HEK293 (cell line): Measurements from ENCODE around the gene KLHL5.

Experiments used
- CTCF ChIA-PET: fragments of 350-600 bp; formaldehyde crosslinking; extraction: SDS; loops from one replicate; lab custom pipeline; 2021; ENCODE audit warnings: antibody characterized with exemption; lab: Yijun Ruan, JAX
- POLR2A ChIA-PET: fragments of 300-600 bp; formaldehyde crosslinking; extraction: SDS; loops from one replicate; lab custom pipeline; 2020; ENCODE audit warnings: antibody characterized with exemption, inconsistent platforms; lab: Yijun Ruan, JAX
- H3K27ac ChIP-seq: fragments of 200-500 bp; sonication (Bioruptor generic); 2 replicates; pipeline ENCODE4 v1.5.1; 2014; ENCODE audit warnings: low read depth, low read length, control low read depth, inconsistent platforms; ENCODE audit errors: extremely low read depth
- H3K36me3 ChIP-seq, 2 experiments: fragments of 200-500 bp in 1 of 2; sonication (Bioruptor generic) in 1 of 2; 1 replicate in 1 of 2; 2 replicates in 1 of 2; pipeline ENCODE4 v1.5.1; 2014 to 2017; ENCODE audit warnings: inconsistent platforms in 2 of 2, low read length in 2 of 2; ENCODE audit not compliant: control insufficient read depth in 2 of 2, insufficient read depth in 1 of 2
- H3K4me1 ChIP-seq: fragments of 200-500 bp; sonication (Bioruptor generic); 2 replicates; pipeline ENCODE4 v1.5.1; 2014; ENCODE audit warnings: mild to moderate bottlenecking, low read length, inconsistent platforms; ENCODE audit not compliant: control insufficient read depth, insufficient read depth
- H3K4me3 ChIP-seq: 2 replicates; pipeline ENCODE4 v1.5.1; 2011; ENCODE audit warnings: low read depth, mild to moderate bottlenecking, control low read depth, low read length, moderate library complexity
- H3K9me3 ChIP-seq: fragments of 200-500 bp; sonication (Bioruptor generic); 2 replicates; pipeline ENCODE4 v1.5.1; 2014; ENCODE audit warnings: low read depth, low read length, inconsistent platforms; ENCODE audit not compliant: control insufficient read depth, insufficient read depth
- BCL11B ChIP-seq: fragments of 450-650 bp; formaldehyde crosslinking; IDR thresholded peaks from 2 replicates; pipeline ENCODE4 v1.5.1; 2016; ENCODE audit warnings: low read depth, missing biosample characterization, missing genetic modification characterization
- GFI1B ChIP-seq: fragments of 450-650 bp; formaldehyde crosslinking; IDR thresholded peaks from 2 replicates; pipeline ENCODE4 v1.5.1; 2016; ENCODE audit warnings: missing biosample characterization, missing genetic modification characterization
- IKZF3 ChIP-seq: fragments of 450-650 bp; IDR thresholded peaks from 2 replicates; pipeline ENCODE4 v1.5.0; 2018; ENCODE audit warnings: missing biosample characterization, mild to moderate bottlenecking, missing genetic modification characterization, moderate library complexity
- KLF9 ChIP-seq: fragments of 450-650 bp; formaldehyde crosslinking; IDR thresholded peaks from 2 replicates; pipeline ENCODE4 v1.5.1; 2016; ENCODE audit warnings: missing biosample characterization, missing genetic modification characterization, low read depth
- SP2 ChIP-seq: fragments of 450-650 bp; formaldehyde crosslinking; IDR thresholded peaks from 2 replicates; pipeline ENCODE4 v1.5.1; 2016; ENCODE audit warnings: missing biosample characterization, missing genetic modification characterization
- ZBTB17 ChIP-seq: fragments of 450-650 bp; formaldehyde crosslinking; IDR thresholded peaks from 2 replicates; pipeline ENCODE4 v1.5.1; 2016; ENCODE audit warnings: missing biosample characterization, missing genetic modification characterization
- ZBTB20 ChIP-seq: fragments of 450-650 bp; formaldehyde crosslinking; IDR thresholded peaks from 2 replicates; pipeline ENCODE4 v1.5.1; 2016; ENCODE audit warnings: missing biosample characterization, missing genetic modification characterization
- ZBTB48 ChIP-seq: fragments of 450-650 bp; formaldehyde crosslinking; IDR thresholded peaks from 2 replicates; pipeline ENCODE4 v1.5.1; 2016; ENCODE audit warnings: missing biosample characterization, missing genetic modification characterization
- ZFHX2 ChIP-seq: fragments of 450-650 bp; formaldehyde crosslinking; conservative IDR thresholded peaks from 2 replicates; pipeline ENCODE4 v1.5.1; 2016; ENCODE audit warnings: missing biosample characterization, missing genetic modification characterization
- ZNF311 ChIP-seq: fragments of 450-650 bp; formaldehyde crosslinking; IDR thresholded peaks from 2 replicates; pipeline ENCODE4 v1.5.1; 2017; ENCODE audit warnings: missing biosample characterization, missing genetic modification characterization, borderline replicate concordance
- ZNF335 ChIP-seq: fragments of 450-650 bp; formaldehyde crosslinking; conservative IDR thresholded peaks from 2 replicates; pipeline ENCODE4 v1.5.1; 2016; ENCODE audit warnings: missing biosample characterization, missing genetic modification characterization
- ZNF341 ChIP-seq: fragments of 450-650 bp; formaldehyde crosslinking; IDR thresholded peaks from 2 replicates; pipeline ENCODE4; 2016; ENCODE audit warnings: low read depth, missing biosample characterization, missing genetic modification characterization
- ZNF37A ChIP-seq: fragments of 450-650 bp; IDR thresholded peaks from 2 replicates; pipeline ENCODE4 v1.5.1; 2018; ENCODE audit warnings: missing biosample characterization, missing genetic modification characterization
- ZNF391 ChIP-seq: fragments of 450-650 bp; formaldehyde crosslinking; IDR thresholded peaks from 2 replicates; pipeline ENCODE4 v1.5.1; 2016; ENCODE audit warnings: low read depth, missing biosample characterization, missing genetic modification characterization, borderline replicate concordance
- ZNF404 ChIP-seq: fragments of 450-650 bp; formaldehyde crosslinking; IDR thresholded peaks from 2 replicates; pipeline ENCODE4 v1.5.1; 2017; ENCODE audit warnings: missing biosample characterization, missing genetic modification characterization
- ZNF423 ChIP-seq: fragments of 450-650 bp; formaldehyde crosslinking; IDR thresholded peaks from 2 replicates; pipeline ENCODE4 v1.5.1; 2016; ENCODE audit warnings: missing biosample characterization, missing genetic modification characterization
- ZNF514 ChIP-seq: fragments of 450-650 bp; formaldehyde crosslinking; IDR thresholded peaks from 2 replicates; pipeline ENCODE4 v1.5.1; 2016; ENCODE audit warnings: missing biosample characterization, missing genetic modification characterization
- ZNF585B ChIP-seq: fragments of 450-650 bp; formaldehyde crosslinking; IDR thresholded peaks from 2 replicates; pipeline ENCODE4 v1.5.1; 2016; ENCODE audit warnings: missing biosample characterization, missing genetic modification characterization
- ZNF747 ChIP-seq: fragments of 450-650 bp; formaldehyde crosslinking; IDR thresholded peaks from 2 replicates; pipeline ENCODE4 v1.5.1; 2016; ENCODE audit warnings: missing biosample characterization, missing genetic modification characterization
- ZNF843 ChIP-seq: fragments of 450-650 bp; formaldehyde crosslinking; IDR thresholded peaks from 2 replicates; pipeline ENCODE4 v1.5.1; 2016; ENCODE audit warnings: missing biosample characterization, missing genetic modification characterization
- ZXDB ChIP-seq: fragments of 450-650 bp; formaldehyde crosslinking; IDR thresholded peaks from 2 replicates; pipeline ENCODE4 v1.5.1; 2016; ENCODE audit warnings: missing biosample characterization, missing genetic modification characterization
- TF ChIP-seq, protein P1 (sequence below): fragments of 450-650 bp; formaldehyde crosslinking; IDR thresholded peaks from 2 replicates; pipeline ENCODE4 v1.5.1; 2016; ENCODE audit warnings: missing biosample characterization, missing genetic modification characterization, low read depth
- TF ChIP-seq, protein P2 (sequence below): fragments of 450-650 bp; formaldehyde crosslinking; optimal IDR thresholded peaks from 2 replicates; pipeline ENCODE3; 2016; ENCODE audit warnings: missing biosample characterization, mild to moderate bottlenecking, missing genetic modification characterization
- TF ChIP-seq, protein P3 (sequence below): fragments of 450-650 bp; formaldehyde crosslinking; IDR thresholded peaks from 2 replicates; pipeline ENCODE4; 2016; ENCODE audit warnings: missing biosample characterization, missing genetic modification characterization
- TF ChIP-seq, protein P4 (sequence below): fragments of 450-650 bp; formaldehyde crosslinking; IDR thresholded peaks from 2 replicates; pipeline ENCODE4 v1.5.1; 2016; ENCODE audit warnings: missing biosample characterization, missing genetic modification characterization

Gene KLHL5

DNA sequence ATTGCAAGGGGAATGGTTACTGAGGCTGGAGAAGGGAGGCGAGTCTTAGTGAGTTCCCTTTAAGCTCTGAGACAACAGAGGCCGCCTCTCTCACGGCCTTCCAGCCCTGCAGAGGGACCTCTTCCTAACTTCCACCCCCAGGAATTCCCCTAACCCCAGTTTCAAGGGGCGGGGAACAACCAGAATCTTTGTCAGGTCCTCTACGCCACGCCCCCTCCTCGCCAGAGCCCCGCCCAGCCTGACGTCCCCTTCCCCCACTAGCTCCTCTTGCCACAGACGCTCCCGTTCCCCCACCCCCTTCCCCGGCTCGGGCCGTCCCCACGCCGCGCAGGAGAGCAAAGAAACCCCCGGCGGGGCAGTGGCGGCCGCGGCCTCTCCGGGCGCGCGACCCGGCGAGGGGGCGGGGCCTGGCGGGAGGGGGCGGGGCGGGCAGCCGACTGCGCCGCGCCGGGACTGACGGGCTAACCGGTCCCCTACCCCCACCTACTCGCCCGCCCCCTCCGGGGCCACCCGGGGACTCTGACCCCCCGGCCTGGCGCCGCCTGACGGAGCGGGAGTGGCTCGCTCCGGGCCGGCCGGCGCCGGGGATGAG lies 17.6 kb upstream of the KLHL5 start (continued):
- TF ChIP-seq BCL11B (no peak), KLF9 (tag by site-specific recombination) (peak; percentile 79), ZBTB17 (tag by site-specific recombination) (no peak), ZXDB (no peak), ZNF37A (tag by site-specific recombination) (no peak), ZBTB48 (tag by site-specific recombination) (peak; percentile 69), IKZF3 (tag by site-specific recombination) (0 out of 2 replicates have a peak, but pooled peaks have one; percentile 14), ZBTB20 (tag by site-specific recombination) (peak; percentile 22; the same call in 1 of the 2 replicates), ZNF514 (tag by site-specific recombination) (no peak), ZNF341 (tag by site-specific recombination) (no peak), SP2 (tag by site-specific recombination) (peak; percentile 68), GFI1B (tag by site-specific recombination) (no peak), ZNF747 (tag by site-specific recombination) (no peak)
- TF ChIP-seq, protein P1, sequence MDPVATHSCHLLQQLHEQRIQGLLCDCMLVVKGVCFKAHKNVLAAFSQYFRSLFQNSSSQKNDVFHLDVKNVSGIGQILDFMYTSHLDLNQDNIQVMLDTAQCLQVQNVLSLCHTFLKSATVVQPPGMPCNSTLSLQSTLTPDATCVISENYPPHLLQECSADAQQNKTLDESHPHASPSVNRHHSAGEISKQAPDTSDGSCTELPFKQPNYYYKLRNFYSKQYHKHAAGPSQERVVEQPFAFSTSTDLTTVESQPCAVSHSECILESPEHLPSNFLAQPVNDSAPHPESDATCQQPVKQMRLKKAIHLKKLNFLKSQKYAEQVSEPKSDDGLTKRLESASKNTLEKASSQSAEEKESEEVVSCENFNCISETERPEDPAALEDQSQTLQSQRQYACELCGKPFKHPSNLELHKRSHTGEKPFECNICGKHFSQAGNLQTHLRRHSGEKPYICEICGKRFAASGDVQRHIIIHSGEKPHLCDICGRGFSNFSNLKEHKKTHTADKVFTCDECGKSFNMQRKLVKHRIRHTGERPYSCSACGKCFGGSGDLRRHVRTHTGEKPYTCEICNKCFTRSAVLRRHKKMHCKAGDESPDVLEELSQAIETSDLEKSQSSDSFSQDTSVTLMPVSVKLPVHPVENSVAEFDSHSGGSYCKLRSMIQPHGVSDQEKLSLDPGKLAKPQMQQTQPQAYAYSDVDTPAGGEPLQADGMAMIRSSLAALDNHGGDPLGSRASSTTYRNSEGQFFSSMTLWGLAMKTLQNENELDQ (tag by site-specific recombination): no peak
- TF ChIP-seq, protein P2, sequence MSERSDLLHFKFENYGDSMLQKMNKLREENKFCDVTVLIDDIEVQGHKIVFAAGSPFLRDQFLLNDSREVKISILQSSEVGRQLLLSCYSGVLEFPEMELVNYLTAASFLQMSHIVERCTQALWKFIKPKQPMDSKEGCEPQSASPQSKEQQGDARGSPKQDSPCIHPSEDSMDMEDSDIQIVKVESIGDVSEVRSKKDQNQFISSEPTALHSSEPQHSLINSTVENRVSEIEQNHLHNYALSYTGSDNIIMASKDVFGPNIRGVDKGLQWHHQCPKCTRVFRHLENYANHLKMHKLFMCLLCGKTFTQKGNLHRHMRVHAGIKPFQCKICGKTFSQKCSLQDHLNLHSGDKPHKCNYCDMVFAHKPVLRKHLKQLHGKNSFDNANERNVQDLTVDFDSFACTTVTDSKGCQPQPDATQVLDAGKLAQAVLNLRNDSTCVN (tag by site-specific recombination): peak; percentile 17

DNA sequence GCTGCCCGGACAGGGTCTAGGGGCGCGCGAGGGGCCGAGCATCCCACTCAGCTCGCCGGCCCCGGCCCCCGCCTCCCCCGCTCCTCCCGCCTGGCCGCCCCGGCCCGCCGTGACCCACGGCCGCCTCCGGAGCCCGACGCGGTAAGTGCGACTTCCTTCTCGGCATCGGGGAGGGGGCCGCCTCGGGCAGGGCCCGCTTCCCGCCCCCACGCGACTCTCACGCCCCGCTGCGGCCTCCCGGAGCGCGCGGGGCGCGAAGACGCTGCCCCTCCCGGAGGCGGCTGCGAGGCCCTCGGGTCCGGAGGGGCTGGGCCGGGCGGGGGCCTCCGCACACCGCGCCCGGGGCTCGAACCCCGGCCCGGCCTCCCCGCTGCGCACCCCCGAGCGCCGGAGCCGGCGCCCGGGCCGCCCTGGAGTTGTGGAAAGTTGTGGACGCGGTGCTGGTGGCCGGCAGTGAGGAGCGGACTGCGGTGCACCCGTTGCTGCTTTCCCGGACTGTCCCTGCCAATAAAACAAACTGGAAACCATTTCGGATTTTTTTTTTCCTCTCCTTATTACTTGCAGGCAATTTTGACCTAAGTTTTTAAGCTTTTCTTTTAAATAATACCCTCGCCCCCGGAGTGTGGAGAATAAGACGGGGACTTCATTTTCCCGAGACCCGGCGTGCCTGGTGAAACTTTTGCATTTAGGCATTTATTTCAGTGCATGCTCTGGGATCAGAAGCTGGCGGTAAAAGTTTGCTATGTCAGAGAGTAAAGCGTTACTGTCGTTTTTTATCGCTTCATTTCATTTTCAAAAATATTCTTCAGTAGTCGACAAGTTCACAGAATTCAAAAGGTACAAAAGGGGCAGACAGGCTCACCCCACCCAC lies 16.8 kb upstream of the KLHL5 start:
- POLR2A ChIA-PET: interaction anchor here (0.6 to 0.9 kb wide), 2 partner anchors 59 to 143 kb away, joined by 4 to 8 read pairs; no protein-coding TSS in a partner anchor
- CTCF ChIA-PET: interaction anchor here (0.6 kb wide), 1 partner anchor 88 kb away, joined by 3 read pairs; no protein-coding TSS in a partner anchor
- Histone ChIP-seq H3K4me3 (peak overlapping the region; percentile 58), H3K9me3 (no peaks in the 10 kb centered on the region), H3K27ac (peak overlapping the region; percentile 68; the same call in 1 of the 2 replicates), H3K4me1 (no peaks in the 10 kb centered on the region), H3K36me3 (no peaks in the 10 kb centered on the region)
- TF ChIP-seq, protein P2 (tag by site-specific recombination): peak; percentile 31
- TF ChIP-seq ZFHX2 (peak; percentile 58), ZNF843 (tag by site-specific recombination) (no peak), ZNF404 (tag by site-specific recombination) (no peak), ZNF423 (tag by site-specific recombination) (no peak), ZNF585B (no peak), ZNF335 (tag by site-specific recombination) (peak; percentile 81), ZNF311 (tag by site-specific recombination) (no peak), ZNF391 (tag by site-specific recombination) (no peak)
- TF ChIP-seq, protein P3, sequence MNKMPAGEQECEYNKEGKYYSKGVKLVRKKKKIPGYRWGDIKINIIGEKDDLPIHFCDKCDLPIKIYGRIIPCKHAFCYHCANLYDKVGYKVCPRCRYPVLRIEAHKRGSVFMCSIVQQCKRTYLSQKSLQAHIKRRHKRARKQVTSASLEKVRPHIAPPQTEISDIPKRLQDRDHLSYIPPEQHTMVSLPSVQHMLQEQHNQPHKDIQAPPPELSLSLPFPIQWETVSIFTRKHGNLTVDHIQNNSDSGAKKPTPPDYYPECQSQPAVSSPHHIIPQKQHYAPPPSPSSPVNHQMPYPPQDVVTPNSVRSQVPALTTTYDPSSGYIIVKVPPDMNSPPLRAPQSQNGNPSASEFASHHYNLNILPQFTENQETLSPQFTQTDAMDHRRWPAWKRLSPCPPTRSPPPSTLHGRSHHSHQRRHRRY (tag by site-specific recombination): no peak
- TF ChIP-seq, protein P4, sequence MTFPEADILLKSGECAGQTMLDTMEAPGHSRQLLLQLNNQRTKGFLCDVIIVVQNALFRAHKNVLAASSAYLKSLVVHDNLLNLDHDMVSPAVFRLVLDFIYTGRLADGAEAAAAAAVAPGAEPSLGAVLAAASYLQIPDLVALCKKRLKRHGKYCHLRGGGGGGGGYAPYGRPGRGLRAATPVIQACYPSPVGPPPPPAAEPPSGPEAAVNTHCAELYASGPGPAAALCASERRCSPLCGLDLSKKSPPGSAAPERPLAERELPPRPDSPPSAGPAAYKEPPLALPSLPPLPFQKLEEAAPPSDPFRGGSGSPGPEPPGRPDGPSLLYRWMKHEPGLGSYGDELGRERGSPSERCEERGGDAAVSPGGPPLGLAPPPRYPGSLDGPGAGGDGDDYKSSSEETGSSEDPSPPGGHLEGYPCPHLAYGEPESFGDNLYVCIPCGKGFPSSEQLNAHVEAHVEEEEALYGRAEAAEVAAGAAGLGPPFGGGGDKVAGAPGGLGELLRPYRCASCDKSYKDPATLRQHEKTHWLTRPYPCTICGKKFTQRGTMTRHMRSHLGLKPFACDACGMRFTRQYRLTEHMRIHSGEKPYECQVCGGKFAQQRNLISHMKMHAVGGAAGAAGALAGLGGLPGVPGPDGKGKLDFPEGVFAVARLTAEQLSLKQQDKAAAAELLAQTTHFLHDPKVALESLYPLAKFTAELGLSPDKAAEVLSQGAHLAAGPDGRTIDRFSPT (tag by site-specific recombination): no peak
